ENCODE results near the gene FERD3L. TPM values are rescaled to one million over a fixed set of nuclear protein-coding genes. Genes with fewer than 3 reads are reported as not detected.

Gene FERD3L
- polyA plus RNA-seq, 2 donors, result not detected

- WGBS, 2 donors, result 79 to 80% methylated on average over 4 of the region's 4 CpGs
- Histone ChIP-seq H3K36me3 (ENCODE audit: control insufficient read depth in 2 of 2, insufficient read depth in 2 of 2, low read length in 1 of 2) (no peaks in the 10 kb centered on the region), H3K27me3 (ENCODE audit: control insufficient read depth in 1 of 2, insufficient read depth in 2 of 2, low read length in 2 of 2) (peaks cover 3 to 15% of the 10 kb centered on the region in 2 donors)
These were observed 42.3 kb downstream of the FERD3L start for GRCh38 chr7:19102884-19103283.

DNA sequence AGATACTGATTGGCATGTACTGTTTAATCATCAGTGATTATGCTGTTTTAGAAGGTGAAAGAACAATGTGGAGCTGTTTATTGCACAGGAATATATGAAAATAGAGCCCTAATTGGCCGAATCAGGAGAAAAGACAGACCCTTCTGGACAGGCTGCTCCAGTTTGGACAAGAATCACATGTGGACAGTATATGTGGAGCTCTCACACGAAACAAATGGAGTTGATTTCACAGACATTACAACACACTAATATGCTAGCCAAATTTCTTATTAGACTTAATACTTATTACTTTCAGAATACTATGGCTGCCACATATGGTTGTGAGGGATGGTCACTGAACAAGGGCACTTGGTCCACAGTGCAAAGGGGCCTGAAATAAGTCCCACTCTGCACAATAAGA is 43.3 kb downstream of the FERD3L start:
- Histone ChIP-seq H3K27me3 (ENCODE audit: control insufficient read depth in 1 of 2, insufficient read depth in 2 of 2, low read length in 2 of 2) (peaks cover 3 to 11% of the 10 kb centered on the region in 2 donors), H3K4me3 (ENCODE audit: low read depth in 1 of 2, low read length in 2 of 2) (no peak overlapping the region), H3K36me3 (ENCODE audit: control insufficient read depth in 2 of 2, insufficient read depth in 2 of 2, low read length in 1 of 2) (no peaks in the 10 kb centered on the region), H3K9me3 (ENCODE audit: control insufficient read depth in 2 of 2, insufficient read depth in 1 of 2, low read depth in 1 of 2, low read length in 1 of 2) (no peaks in the 10 kb centered on the region), H3K27ac (ENCODE audit: low read depth in 2 of 2, low read length in 1 of 2) (no peak overlapping the region), H3K4me1 (ENCODE audit: control insufficient read depth in 2 of 2, insufficient read depth in 2 of 2, low read length in 1 of 2) (peaks cover 0 to 3% of the 10 kb centered on the region in 2 donors)
- 50 to 62% methylated on average over 2 of the region's 2 CpGs for WGBS, 2 donors

More at GRCh38 chr7:19102884-19103283, 42.3 kb downstream of the FERD3L start:
- no peak overlapping the region for H3K27ac ChIP-seq (ENCODE audit: low read depth in 2 of 2, low read length in 1 of 2)
- H3K4me3 ChIP-seq (ENCODE audit: low read depth in 1 of 2, low read length in 2 of 2), result no peak overlapping the region
- H3K4me1 ChIP-seq (ENCODE audit: control insufficient read depth in 2 of 2, insufficient read depth in 2 of 2, low read length in 1 of 2), result peaks cover 2 to 3% of the 10 kb centered on the region in 2 donors
- H3K9me3 ChIP-seq (ENCODE audit: control insufficient read depth in 2 of 2, insufficient read depth in 1 of 2, low read depth in 1 of 2, low read length in 1 of 2), result no peaks in the 10 kb centered on the region

- no peaks in the 10 kb centered on the region for H3K36me3 ChIP-seq (ENCODE audit: control insufficient read depth in 2 of 2, insufficient read depth in 2 of 2, low read length in 1 of 2)
- H3K4me1 ChIP-seq (ENCODE audit: control insufficient read depth in 2 of 2, insufficient read depth in 2 of 2, low read length in 1 of 2), result peaks cover 0 to 3% of the 10 kb centered on the region in 2 donors
- no peak overlapping the region for H3K4me3 ChIP-seq (ENCODE audit: low read depth in 1 of 2, low read length in 2 of 2)
- peaks cover 3 to 8% of the 10 kb centered on the region in 2 donors for H3K27me3 ChIP-seq (ENCODE audit: control insufficient read depth in 1 of 2, insufficient read depth in 2 of 2, low read length in 2 of 2)
- H3K9me3 ChIP-seq (ENCODE audit: control insufficient read depth in 2 of 2, insufficient read depth in 1 of 2, low read depth in 1 of 2, low read length in 1 of 2), result no peaks in the 10 kb centered on the region
- WGBS, 2 donors, result 70 to 88% methylated on average over 1 of the region's 1 CpG
- no peak overlapping the region for H3K27ac ChIP-seq (ENCODE audit: low read depth in 2 of 2, low read length in 1 of 2)
These were observed 43.7 kb downstream of the FERD3L start for GRCh38 chr7:19101472-19101871.

DNA sequence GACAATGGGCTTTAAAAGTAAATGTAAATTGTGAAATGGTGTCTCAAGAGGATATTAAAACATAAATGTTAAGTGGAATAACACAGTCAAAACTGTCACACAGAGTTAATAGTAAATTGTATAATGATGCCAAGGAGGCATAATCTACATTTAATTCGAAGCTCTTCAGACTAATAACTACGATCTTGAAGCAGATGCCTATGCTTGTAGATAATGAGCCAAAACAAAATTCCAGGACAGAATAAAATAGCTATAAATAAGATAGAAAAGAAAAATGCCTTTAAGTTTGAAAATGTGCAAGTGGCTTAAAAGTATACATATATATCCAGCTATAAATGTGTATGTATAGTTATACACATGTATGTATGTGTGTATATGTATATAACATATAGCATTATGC is 45.3 kb downstream of the FERD3L start:
- WGBS, 2 donors, result 53 to 65% methylated on average over 2 of the region's 2 CpGs
- Histone ChIP-seq H3K27me3 (ENCODE audit: control insufficient read depth in 1 of 2, insufficient read depth in 2 of 2, low read length in 2 of 2) (no peaks in the 10 kb centered on the region), H3K4me1 (ENCODE audit: control insufficient read depth in 2 of 2, insufficient read depth in 2 of 2, low read length in 1 of 2) (no peaks in the 10 kb centered on the region), H3K27ac (ENCODE audit: low read depth in 2 of 2, low read length in 1 of 2) (no peak overlapping the region), H3K36me3 (ENCODE audit: control insufficient read depth in 2 of 2, insufficient read depth in 2 of 2, low read length in 1 of 2) (no peaks in the 10 kb centered on the region), H3K9me3 (ENCODE audit: control insufficient read depth in 2 of 2, insufficient read depth in 1 of 2, low read depth in 1 of 2, low read length in 1 of 2) (no peaks in the 10 kb centered on the region), H3K4me3 (ENCODE audit: low read depth in 1 of 2, low read length in 2 of 2) (no peak overlapping the region)

DNA sequence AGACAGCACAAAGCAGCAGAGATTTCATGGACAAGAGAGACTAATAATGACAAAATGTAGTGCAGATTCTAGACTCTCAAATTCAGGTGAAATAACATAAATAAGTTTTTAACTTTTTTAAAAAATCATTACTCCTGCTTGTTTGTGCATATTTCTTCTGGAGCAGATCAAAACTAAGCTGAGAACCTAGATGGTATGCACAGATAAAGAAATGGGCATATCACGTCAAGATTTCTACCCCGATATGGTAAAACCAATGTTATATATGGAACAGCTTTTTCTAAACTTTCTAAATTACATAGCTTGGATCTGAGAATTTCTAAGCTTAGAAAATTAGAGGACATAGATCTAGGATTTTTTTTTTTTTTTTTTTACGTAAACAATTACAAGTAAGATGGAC is 46.0 kb downstream of the FERD3L start:
- H3K27me3 ChIP-seq (ENCODE audit: control insufficient read depth in 1 of 2, insufficient read depth in 2 of 2, low read length in 2 of 2), result no peaks in the 10 kb centered on the region
- no peak overlapping the region for H3K27ac ChIP-seq (ENCODE audit: low read depth in 2 of 2, low read length in 1 of 2)
- no peaks in the 10 kb centered on the region for H3K4me1 ChIP-seq (ENCODE audit: control insufficient read depth in 2 of 2, insufficient read depth in 2 of 2, low read length in 1 of 2)
- H3K36me3 ChIP-seq (ENCODE audit: control insufficient read depth in 2 of 2, insufficient read depth in 2 of 2, low read length in 1 of 2), result no peaks in the 10 kb centered on the region
- 86 to 88% methylated on average over 3 of the region's 3 CpGs for WGBS, 2 donors
- H3K9me3 ChIP-seq (ENCODE audit: control insufficient read depth in 2 of 2, insufficient read depth in 1 of 2, low read depth in 1 of 2, low read length in 1 of 2), result no peaks in the 10 kb centered on the region
- H3K4me3 ChIP-seq (ENCODE audit: low read depth in 1 of 2, low read length in 2 of 2), result no peak overlapping the region

GRCh38 chr7:19098510-19098909 is 46.7 kb downstream of the FERD3L start:
- H3K36me3 ChIP-seq (ENCODE audit: control insufficient read depth in 2 of 2, insufficient read depth in 2 of 2, low read length in 1 of 2), result no peaks in the 10 kb centered on the region
- no peak overlapping the region for H3K4me3 ChIP-seq (ENCODE audit: low read depth in 1 of 2, low read length in 2 of 2)
- H3K27me3 ChIP-seq (ENCODE audit: control insufficient read depth in 1 of 2, insufficient read depth in 2 of 2, low read length in 2 of 2), result no peaks in the 10 kb centered on the region
- H3K9me3 ChIP-seq (ENCODE audit: control insufficient read depth in 2 of 2, insufficient read depth in 1 of 2, low read depth in 1 of 2, low read length in 1 of 2), result no peaks in the 10 kb centered on the region
- no peaks in the 10 kb centered on the region for H3K4me1 ChIP-seq (ENCODE audit: control insufficient read depth in 2 of 2, insufficient read depth in 2 of 2, low read length in 1 of 2)
- no peak overlapping the region for H3K27ac ChIP-seq (ENCODE audit: low read depth in 2 of 2, low read length in 1 of 2)
- 85 to 90% methylated on average over 1 of the region's 1 CpG for WGBS, 2 donors

DNA sequence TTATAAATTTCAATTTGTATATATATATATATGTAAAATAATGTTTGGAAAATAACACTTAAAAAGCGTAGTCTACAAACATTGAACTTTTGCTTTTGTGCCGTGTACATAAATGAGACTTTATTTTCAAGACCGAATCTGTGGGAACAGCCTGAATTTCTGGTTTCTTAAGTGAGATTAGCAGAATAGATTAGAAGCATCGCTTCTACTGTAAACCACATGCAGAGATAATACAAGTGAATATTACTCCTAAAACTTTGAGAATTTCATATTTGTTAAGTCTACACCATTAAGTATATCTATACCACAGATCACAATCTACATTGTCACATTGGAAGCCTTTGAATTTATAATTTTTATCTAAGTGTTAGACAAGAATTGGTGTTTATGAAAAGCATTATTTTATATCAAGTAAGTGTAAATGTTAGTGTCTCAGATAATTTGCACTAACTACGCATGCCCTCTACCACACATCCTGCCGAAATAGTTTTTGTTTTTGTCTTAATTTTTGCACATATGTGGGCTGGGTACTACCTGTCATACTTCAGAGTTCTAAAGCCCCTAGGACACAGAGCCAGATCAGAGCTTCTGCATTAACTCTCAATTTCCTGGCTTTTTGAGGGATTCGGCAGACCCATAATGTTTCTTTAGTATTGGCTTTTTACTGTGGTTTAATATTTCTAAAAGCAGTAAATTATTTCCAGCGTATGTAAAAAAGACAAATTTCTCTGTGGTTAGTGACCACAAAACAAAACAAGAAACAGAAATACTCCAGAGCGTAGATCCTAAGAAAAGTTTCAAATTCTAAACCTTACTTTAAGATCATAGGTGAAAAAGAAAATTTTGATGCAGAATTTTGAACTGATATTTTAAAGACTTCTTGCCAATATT is 47.8 kb downstream of the FERD3L start:
- no peaks in the 10 kb centered on the region for H3K36me3 ChIP-seq (ENCODE audit: control insufficient read depth in 2 of 2, insufficient read depth in 2 of 2, low read length in 1 of 2)
- no peaks in the 10 kb centered on the region for H3K27me3 ChIP-seq (ENCODE audit: control insufficient read depth in 1 of 2, insufficient read depth in 2 of 2, low read length in 2 of 2)
- WGBS, 2 donors, result 76 to 82% methylated on average over 9 of the region's 9 CpGs
- H3K4me3 ChIP-seq (ENCODE audit: low read depth in 1 of 2, low read length in 2 of 2), result no peak overlapping the region
- no peaks in the 10 kb centered on the region for H3K4me1 ChIP-seq (ENCODE audit: control insufficient read depth in 2 of 2, insufficient read depth in 2 of 2, low read length in 1 of 2)
- no peaks in the 10 kb centered on the region for H3K9me3 ChIP-seq (ENCODE audit: control insufficient read depth in 2 of 2, insufficient read depth in 1 of 2, low read depth in 1 of 2, low read length in 1 of 2)
- H3K27ac ChIP-seq (ENCODE audit: low read depth in 2 of 2, low read length in 1 of 2), result no peak overlapping the region

- Histone ChIP-seq H3K27ac (ENCODE audit: low read depth in 2 of 2, low read length in 1 of 2) (no peak overlapping the region), H3K27me3 (ENCODE audit: control insufficient read depth in 1 of 2, insufficient read depth in 2 of 2, low read length in 2 of 2) (no peaks in the 10 kb centered on the region)
These were observed 49.8 kb downstream of the FERD3L start for GRCh38 chr7:19095353-19095860.

More at GRCh38 chr7:19095353-19095860, 49.8 kb downstream of the FERD3L start:
- Histone ChIP-seq H3K4me1 (ENCODE audit: control insufficient read depth in 2 of 2, insufficient read depth in 2 of 2, low read length in 1 of 2) (no peaks in the 10 kb centered on the region), H3K36me3 (ENCODE audit: control insufficient read depth in 2 of 2, insufficient read depth in 2 of 2, low read length in 1 of 2) (no peaks in the 10 kb centered on the region), H3K9me3 (ENCODE audit: control insufficient read depth in 2 of 2, insufficient read depth in 1 of 2, low read depth in 1 of 2, low read length in 1 of 2) (no peaks in the 10 kb centered on the region), H3K4me3 (ENCODE audit: low read depth in 1 of 2, low read length in 2 of 2) (no peak overlapping the region)
- 68 to 70% methylated on average over 5 of the region's 5 CpGs for WGBS, 2 donors
